Neutrophil (primary cell): Measurements from ENCODE around the gene CLTC.

Experiments
- H3K27ac ChIP-seq: fragments of 200-600 bp; sonication (generic); 2 replicates; pipeline ENCODE4 v1.5.1; 2016; ENCODE audit warnings: mild to moderate bottlenecking, moderate library complexity
- H3K27me3 ChIP-seq: fragments of 200-600 bp; sonication (generic); 2 replicates; pipeline ENCODE4 v1.6.0; 2016; ENCODE audit warnings: mild to moderate bottlenecking
- H3K36me3 ChIP-seq: fragments of 200-600 bp; sonication (generic); 2 replicates; pipeline ENCODE4 v1.5.1; 2017
- H3K4me1 ChIP-seq, 2 experiments: fragments of 200-600 bp in 1 of 2; sonication (generic) in 1 of 2; 1 replicate in 1 of 2; 2 replicates in 1 of 2; pipeline versions ENCODE4 v1.5.1 to v1.6.1; 2013 to 2016; ENCODE audit warnings: low read depth in 1 of 2, low read length in 1 of 2, mild to moderate bottlenecking in 1 of 2, moderate library complexity in 1 of 2; ENCODE audit not compliant: control insufficient read depth in 1 of 2, insufficient read depth in 1 of 2
- H3K4me3 ChIP-seq, 2 experiments: fragments of 200-600 bp in 1 of 2; sonication (generic) in 1 of 2; 1 replicate in 1 of 2; 2 replicates in 1 of 2; pipeline ENCODE4 v1.5.1; 2013 to 2016; ENCODE audit warnings: low read depth in 1 of 2, low read length in 1 of 2, mild to moderate bottlenecking in 1 of 2, moderate library complexity in 1 of 2
- H3K9me3 ChIP-seq: fragments of 200-600 bp; sonication (generic); 2 replicates; pipeline ENCODE4 v1.5.1; 2016
- CTCF ChIP-seq: fragments of 200-600 bp; sonication (generic); IDR thresholded peaks from 2 replicates; pipeline ENCODE4 v1.5.1; 2016; ENCODE audit warnings: antibody characterized with exemption

The CLTC gene

DNA sequence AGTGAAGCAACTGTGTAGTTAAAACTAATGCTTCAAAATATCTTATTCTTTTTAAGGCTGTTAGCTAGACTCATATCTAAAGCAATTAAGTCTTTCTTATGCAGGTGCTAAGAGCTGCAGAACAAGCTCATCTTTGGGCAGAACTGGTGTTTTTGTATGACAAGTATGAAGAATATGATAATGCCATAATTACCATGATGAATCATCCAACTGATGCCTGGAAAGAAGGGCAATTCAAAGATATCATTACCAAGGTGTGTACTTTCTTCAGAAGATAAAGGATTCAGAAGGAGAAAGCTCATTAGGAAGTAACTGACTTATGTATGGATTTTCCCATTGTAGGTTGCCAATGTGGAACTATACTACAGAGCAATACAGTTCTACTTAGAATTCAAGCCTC is 63.6 kb downstream of the CLTC start:
- H3K36me3 ChIP-seq = peaks cover 99% of the 10 kb centered on the region
- TF ChIP-seq CTCF = no peak
- no peaks in the 10 kb centered on the region for H3K9me3 ChIP-seq
- H3K4me3 ChIP-seq = no peak overlapping the region
- no peaks in the 10 kb centered on the region for H3K4me1 ChIP-seq
- no peaks in the 10 kb centered on the region for H3K27me3 ChIP-seq
- H3K27ac ChIP-seq = peak overlapping the region; percentile 25

DNA sequence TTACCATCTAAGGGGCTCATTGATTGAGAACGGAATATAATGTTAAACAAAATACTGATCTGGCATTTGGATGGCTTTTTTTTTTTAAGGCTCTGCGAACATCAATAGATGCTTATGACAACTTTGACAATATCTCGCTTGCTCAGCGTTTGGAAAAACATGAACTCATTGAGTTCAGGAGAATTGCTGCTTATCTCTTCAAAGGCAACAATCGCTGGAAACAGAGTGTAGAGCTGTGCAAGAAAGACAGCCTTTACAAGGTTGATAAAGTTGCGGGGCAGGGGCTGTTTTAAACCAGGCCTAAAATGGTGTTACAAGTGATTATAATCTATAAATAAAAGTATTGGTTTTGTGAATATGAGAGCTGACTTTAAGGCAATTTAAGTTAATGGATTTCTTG is 65.3 kb downstream of the CLTC start:
- H3K27ac ChIP-seq = peak overlapping the region; percentile 41
- no peak overlapping the region for H3K4me3 ChIP-seq
- TF ChIP-seq CTCF = no peak
- H3K9me3 ChIP-seq = no peaks in the 10 kb centered on the region
- H3K36me3 ChIP-seq = peaks cover 90% of the 10 kb centered on the region
- H3K4me1 ChIP-seq = no peaks in the 10 kb centered on the region
- H3K27me3 ChIP-seq = no peaks in the 10 kb centered on the region

- no peak for TF ChIP-seq CTCF
- peaks cover 90% of the 10 kb centered on the region for H3K36me3 ChIP-seq
- no peaks in the 10 kb centered on the region for H3K4me1 ChIP-seq
- H3K9me3 ChIP-seq = no peaks in the 10 kb centered on the region
- H3K27me3 ChIP-seq = no peaks in the 10 kb centered on the region
- no peak overlapping the region for H3K4me3 ChIP-seq
- peak overlapping the region; percentile 43 for H3K27ac ChIP-seq
Observed at GRCh38 chr17:59688008-59688407, 68.3 kb downstream of the CLTC start.

DNA sequence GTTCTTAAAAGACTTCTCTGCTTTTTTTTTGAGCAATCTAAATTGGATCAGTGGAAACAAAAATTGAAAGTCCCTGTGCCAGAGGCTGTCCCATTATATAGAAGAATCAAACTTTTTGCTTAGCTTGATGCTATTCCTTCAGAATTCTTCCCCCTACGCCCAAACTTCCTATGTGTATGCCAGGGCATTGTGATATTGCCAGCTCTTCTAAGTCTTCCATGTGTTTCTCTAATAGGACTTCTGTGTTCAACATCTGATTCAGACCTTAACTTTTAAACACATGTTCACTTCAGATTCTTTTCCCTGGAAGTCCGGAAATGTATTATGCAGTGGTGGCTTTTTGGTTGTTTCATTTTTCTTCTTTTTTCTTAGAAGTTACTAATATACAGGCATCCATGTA is 68.8 kb downstream of the CLTC start:
- Histone ChIP-seq H3K9me3 (no peaks in the 10 kb centered on the region), H3K4me3 (no peak overlapping the region), H3K4me1 (no peaks in the 10 kb centered on the region), H3K27me3 (no peaks in the 10 kb centered on the region), H3K27ac (peak overlapping the region; percentile 43), H3K36me3 (peaks cover 90% of the 10 kb centered on the region)
- no peak for TF ChIP-seq CTCF

- peaks cover 89% of the 10 kb centered on the region for H3K36me3 ChIP-seq
- H3K4me1 ChIP-seq = peaks cover 11 to 12% of the 10 kb centered on the region in 2 experiments
- H3K4me3 ChIP-seq = no peak overlapping the region
- no peak for TF ChIP-seq CTCF
- H3K27me3 ChIP-seq = no peaks in the 10 kb centered on the region
- H3K9me3 ChIP-seq = no peaks in the 10 kb centered on the region
- peak overlapping the region; percentile 58 for H3K27ac ChIP-seq
Observed at GRCh38 chr17:59693582-59693981, 73.9 kb downstream of the CLTC start.

- no peak overlapping the region for H3K4me3 ChIP-seq
- H3K27me3 ChIP-seq = no peaks in the 10 kb centered on the region
- H3K4me1 ChIP-seq = peaks cover 11 to 12% of the 10 kb centered on the region in 2 experiments
- no peak for TF ChIP-seq CTCF
- peak overlapping the region; percentile 58 for H3K27ac ChIP-seq
- peaks cover 94% of the 10 kb centered on the region for H3K36me3 ChIP-seq
- H3K9me3 ChIP-seq = no peaks in the 10 kb centered on the region
Observed at GRCh38 chr17:59694344-59694743, 74.6 kb downstream of the CLTC start.
